Measurements from ENCODE around the gene PRDM13. TPM values are rescaled to one million over a fixed set of nuclear protein-coding genes. Genes with fewer than 3 reads are reported as not detected.

PRDM13 gene
- total and polyA plus RNA-seq, 2 of the 8 experiments (the other 6 are each of a cell fraction or from before 2014, with no cell fraction given): 0.05 to 0.09 TPM

DNA sequence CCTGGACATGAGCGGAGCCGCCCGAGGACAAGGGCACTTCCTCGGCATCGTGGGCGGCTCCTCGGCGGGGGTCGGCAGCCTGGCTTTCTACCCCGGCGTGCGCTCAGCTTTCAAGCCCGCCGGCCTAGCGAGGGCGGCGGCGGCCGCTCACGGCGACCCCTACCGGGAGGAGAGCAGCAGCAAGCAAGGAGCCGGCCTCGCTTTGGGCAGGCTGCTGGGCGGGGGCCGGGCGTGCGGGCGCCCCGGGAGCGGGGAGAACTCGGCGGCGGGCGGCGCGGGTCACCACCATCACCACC is 6.7 kb downstream of the PRDM13 start:
- POLR2A ChIA-PET (ENCODE audit: partially characterized antibody): interaction anchor here (0.6 to 2.3 kb wide), 3 partner anchors 11 to 45 kb away, joined by 3 to 10 read pairs (median 3); partner anchors contain the start of gene CCNC
- TF ChIP-seq CREB1 (IDR thresholded peaks at IDR 0.05) (no peak), GABPA (IDR thresholded peaks at IDR 0.05; ENCODE audit: borderline replicate concordance, insufficient read depth, low read length) (peak; percentile 33; the same call in 1 of the 2 replicates), YY1 (IDR thresholded peaks at IDR 0.05; ENCODE audit: low read depth, low read length) (no peak), RAD21 (IDR thresholded peaks at IDR 0.05 in 1 of 2, conservative IDR thresholded peaks at IDR 0.05 in 1 of 2; ENCODE audit: low read depth in 2 of 2, low read length in 2 of 2) (peak in 1 of 2 experiments; percentile 35; a peak in 3 of 4 replicates), HDAC2 (IDR thresholded peaks at IDR 0.05; ENCODE audit: borderline replicate concordance in 1 of 2, low read depth in 2 of 2, low read length in 2 of 2) (0 out of 4 replicates have a peak, but pooled peaks of 1 of the 2 experiments have one; percentile 3), TBP (IDR thresholded peaks at IDR 0.05; ENCODE audit: low read depth, low read length) (no peak), SUZ12 (IDR thresholded peaks at IDR 0.05; ENCODE audit: low read length) (peak; percentile 31; the same call in 1 of the 2 replicates)
- TF ChIP-seq, protein P1, sequence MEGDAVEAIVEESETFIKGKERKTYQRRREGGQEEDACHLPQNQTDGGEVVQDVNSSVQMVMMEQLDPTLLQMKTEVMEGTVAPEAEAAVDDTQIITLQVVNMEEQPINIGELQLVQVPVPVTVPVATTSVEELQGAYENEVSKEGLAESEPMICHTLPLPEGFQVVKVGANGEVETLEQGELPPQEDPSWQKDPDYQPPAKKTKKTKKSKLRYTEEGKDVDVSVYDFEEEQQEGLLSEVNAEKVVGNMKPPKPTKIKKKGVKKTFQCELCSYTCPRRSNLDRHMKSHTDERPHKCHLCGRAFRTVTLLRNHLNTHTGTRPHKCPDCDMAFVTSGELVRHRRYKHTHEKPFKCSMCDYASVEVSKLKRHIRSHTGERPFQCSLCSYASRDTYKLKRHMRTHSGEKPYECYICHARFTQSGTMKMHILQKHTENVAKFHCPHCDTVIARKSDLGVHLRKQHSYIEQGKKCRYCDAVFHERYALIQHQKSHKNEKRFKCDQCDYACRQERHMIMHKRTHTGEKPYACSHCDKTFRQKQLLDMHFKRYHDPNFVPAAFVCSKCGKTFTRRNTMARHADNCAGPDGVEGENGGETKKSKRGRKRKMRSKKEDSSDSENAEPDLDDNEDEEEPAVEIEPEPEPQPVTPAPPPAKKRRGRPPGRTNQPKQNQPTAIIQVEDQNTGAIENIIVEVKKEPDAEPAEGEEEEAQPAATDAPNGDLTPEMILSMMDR (IDR thresholded peaks at IDR 0.05; ENCODE audit: control extremely low read depth in 1 of 3, insufficient read depth in 1 of 3, low read depth in 1 of 3, low read length in 3 of 3): peak; percentile 49 to 69 (median 51)
- TF ChIP-seq, protein P2, sequence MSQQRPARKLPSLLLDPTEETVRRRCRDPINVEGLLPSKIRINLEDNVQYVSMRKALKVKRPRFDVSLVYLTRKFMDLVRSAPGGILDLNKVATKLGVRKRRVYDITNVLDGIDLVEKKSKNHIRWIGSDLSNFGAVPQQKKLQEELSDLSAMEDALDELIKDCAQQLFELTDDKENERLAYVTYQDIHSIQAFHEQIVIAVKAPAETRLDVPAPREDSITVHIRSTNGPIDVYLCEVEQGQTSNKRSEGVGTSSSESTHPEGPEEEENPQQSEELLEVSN (IDR thresholded peaks at IDR 0.05): peak; percentile 48; the same call in 1 of the 2 replicates

More for the DNA sequence above, 6.7 kb downstream of the PRDM13 start:
- H3K9ac ChIP-seq (replicated peaks in 1 of 4; ENCODE audit: extremely low read depth in 1 of 4, low read depth in 3 of 4, low read length in 3 of 4): no peak overlapping the region
- peak overlapping the region; percentile 13 to 59 (median 22); a peak in 7 of 8 replicates for H3K4me3 ChIP-seq (ENCODE audit: extremely low read depth in 1 of 4, insufficient read depth in 2 of 4, low read depth in 3 of 4, low read length in 4 of 4)
- H3K27me3 ChIP-seq (replicated peaks in 1 of 4; ENCODE audit: control insufficient read depth in 3 of 4, extremely low read depth in 1 of 4, insufficient read depth in 3 of 4, low read length in 3 of 4): peaks cover 75 to 100% (median 88%) of the 10 kb centered on the region in 4 experiments
- H3K79me2 ChIP-seq (ENCODE audit: control insufficient read depth in 1 of 2, insufficient read depth in 2 of 2, low read length in 2 of 2): no peaks in the 10 kb centered on the region
- no peak for DNase-seq (ENCODE audit: low read depth in 1 of 2, low spot score in 2 of 2)
- H2BK12ac ChIP-seq (ENCODE audit: low read depth, low read length): peak overlapping the region; percentile 85; the same call in 1 of the 2 replicates
- CTCF ChIA-PET (ENCODE audit: partially characterized antibody): interaction anchor here (0.8 to 2.1 kb wide), 8 partner anchors 8 to 102 kb away, joined by 3 to 12 read pairs (median 4); no protein-coding TSS in a partner anchor
- no peak overlapping the region for H4K8ac ChIP-seq (ENCODE audit: extremely low read depth, insufficient read depth, low read length)
- H3K9me3 ChIP-seq (ENCODE audit: insufficient read depth in 2 of 2, low read depth in 1 of 2, low read length in 1 of 2): no peaks in the 10 kb centered on the region
- no peak overlapping the region for H3K56ac ChIP-seq (replicated peaks; ENCODE audit: insufficient read length, low read depth, low read length)
- H3K79me1 ChIP-seq (ENCODE audit: low read depth, low read length): no peaks in the 10 kb centered on the region
- H2AK5ac ChIP-seq (ENCODE audit: low read depth, low read length): no peak overlapping the region
- H2BK5ac ChIP-seq (ENCODE audit: low read depth, low read length): 0 out of 2 replicates have a peak overlapping the region, but pooled peaks have one; percentile 32
- H3K23ac ChIP-seq (ENCODE audit: insufficient read length): no peak overlapping the region
- H3K27ac ChIP-seq (ENCODE audit: low read depth, low read length): no peak overlapping the region
- H2BK20ac ChIP-seq (ENCODE audit: low read length): no peak overlapping the region
- peaks cover 14% of the 10 kb centered on the region; the same call in 1 of the 2 replicates for H3K23me2 ChIP-seq (ENCODE audit: low read depth, low read length)
- peaks cover 2 to 12% of the 10 kb centered on the region in 2 experiments for H4K20me1 ChIP-seq (replicated peaks in 1 of 2; ENCODE audit: control insufficient read depth in 1 of 2, insufficient read depth in 2 of 2, low read length in 2 of 2)
- H2BK120ac ChIP-seq (replicated peaks; ENCODE audit: low read depth, low read length): no peak overlapping the region
- no peak overlapping the region for H2AFZ ChIP-seq (ENCODE audit: low read length)
- peak overlapping the region; percentile 79 to 91 for H3K4me2 ChIP-seq (ENCODE audit: insufficient read depth in 1 of 2, low read depth in 2 of 2, low read length in 2 of 2)
- no peak for FAIRE-seq
- no peak overlapping the region for H3K4ac ChIP-seq (replicated peaks; ENCODE audit: insufficient read length, low read depth, low read length)
- H3K18ac ChIP-seq (ENCODE audit: extremely low read depth, low read length): peak overlapping the region; percentile 51; the same call in 1 of the 2 replicates
- WGBS, 2 experiments (ENCODE audit: extremely low coverage in 1 of 2, insufficient coverage in 1 of 2, insufficient read length in 1 of 2, insufficient replicate concordance in 2 of 2, low coverage in 1 of 2, low lambda C conversion rate in 2 of 2, missing lambda C conversion rate in 1 of 2): 0% methylated on average over 4 of the region's 37 CpGs; no CpG with 5 or more reads in 1 of the 2 experiments
- H2BK15ac ChIP-seq (ENCODE audit: low read length): no peak overlapping the region
- no peaks in the 10 kb centered on the region for H3K36me3 ChIP-seq (ENCODE audit: control insufficient read depth in 2 of 4, insufficient read depth in 4 of 4, low read length in 3 of 4)
- H4K5ac ChIP-seq (ENCODE audit: insufficient read length, low read depth, low read length): no peak overlapping the region
- H3K4me1 ChIP-seq (replicated peaks in 1 of 4; ENCODE audit: control insufficient read depth in 3 of 4, insufficient read depth in 4 of 4, low read length in 3 of 4): peaks cover 0 to 25% (median 14%) of the 10 kb centered on the region in 4 experiments; a peak in 5 of 7 replicates
- H3K14ac ChIP-seq (ENCODE audit: insufficient read length): no peak overlapping the region
- H4K91ac ChIP-seq (replicated peaks; ENCODE audit: insufficient read length, low read length): peak overlapping the region; percentile 66
